ENCODE measurements around the gene RASAL1.

RASAL1 gene

DNA sequence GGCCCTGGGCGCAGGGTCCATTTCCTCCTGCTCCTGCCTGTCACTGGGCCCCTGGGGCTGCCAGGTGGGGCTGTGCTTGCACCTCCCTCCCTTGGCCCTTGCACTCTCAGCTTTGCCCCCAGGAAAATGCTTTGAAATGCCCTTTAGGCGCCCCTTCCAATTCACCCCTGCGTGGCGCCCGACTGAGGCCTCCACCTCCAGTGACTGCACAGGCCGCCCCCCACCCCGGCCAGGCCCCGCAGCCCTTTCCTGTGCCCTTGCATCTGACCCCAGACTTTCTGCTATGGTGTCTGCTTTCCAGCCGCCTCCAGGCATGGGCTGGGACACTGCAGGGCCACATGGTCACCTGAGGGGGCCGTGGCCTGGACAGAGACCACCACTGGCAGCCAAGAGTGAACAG is 32.3 kb upstream of the RASAL1 start:
- TF ChIP-seq TAF1 (IDR thresholded peaks at IDR 0.05; ENCODE audit: borderline replicate concordance, insufficient read depth, low read length): no peak
- TF ChIP-seq REST (IDR thresholded peaks at IDR 0.05; ENCODE audit: insufficient read depth in 1 of 2, low read depth in 2 of 2, low read length in 2 of 2): no peak
- TF ChIP-seq POLR2AphosphoS5 (IDR thresholded peaks at IDR 0.05; ENCODE audit: low read depth, low read length): no peak
- TF ChIP-seq SIN3A (IDR thresholded peaks at IDR 0.05; ENCODE audit: borderline replicate concordance, insufficient read depth, low read length): no peak
- TF ChIP-seq FOXP2 (optimal IDR thresholded peaks at IDR 0.05; ENCODE audit: borderline replicate concordance, extremely low read depth, extremely low read length, insufficient read depth): no peak

DNA sequence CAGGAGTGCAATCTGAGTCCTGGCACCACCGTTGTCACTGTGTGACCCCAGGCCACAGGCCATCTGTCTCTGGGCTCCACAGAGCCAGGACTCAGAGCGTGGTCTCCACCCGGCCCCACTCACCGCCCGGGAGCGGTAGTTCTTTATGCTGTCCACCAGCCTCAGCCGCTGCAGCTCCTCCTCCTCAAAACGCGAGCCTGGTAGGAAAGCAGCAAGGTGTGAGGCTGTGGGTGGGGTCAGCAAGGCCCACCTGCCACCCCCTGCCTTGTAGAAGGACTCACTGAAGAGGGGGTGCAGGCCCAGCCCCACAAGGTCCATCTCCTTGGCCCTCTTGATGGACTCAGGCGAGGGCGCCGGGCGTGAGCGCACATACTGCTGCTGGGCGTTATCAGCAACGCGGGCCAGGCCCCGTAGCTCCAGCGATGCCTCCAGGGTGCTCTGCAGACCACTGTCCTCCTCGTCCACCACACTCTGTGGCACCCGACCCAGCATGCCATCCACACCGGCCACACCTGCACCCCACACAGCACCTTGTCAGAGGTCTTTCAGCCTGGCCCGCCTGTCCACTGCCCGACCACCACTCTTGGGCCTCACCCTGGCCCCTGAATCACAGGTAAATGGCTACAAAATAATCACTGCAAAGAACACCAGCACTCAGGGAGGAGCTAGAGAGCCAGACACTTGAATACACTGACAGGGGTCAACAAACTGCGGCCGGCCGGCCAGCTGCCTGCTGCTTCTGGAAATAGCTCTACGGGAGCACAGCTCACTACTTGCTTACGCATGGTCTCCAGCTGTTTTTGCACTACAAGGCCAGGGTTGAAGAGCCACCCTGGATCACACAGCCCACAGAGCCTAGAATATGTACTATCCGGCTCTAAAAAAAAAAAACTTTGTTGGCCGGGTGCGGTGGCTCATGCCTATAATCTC is 30.2 kb upstream of the RASAL1 start:
- no peak for TF ChIP-seq SIN3A (IDR thresholded peaks at IDR 0.05; ENCODE audit: borderline replicate concordance, insufficient read depth, low read length)
- TF ChIP-seq TAF1 (IDR thresholded peaks at IDR 0.05; ENCODE audit: borderline replicate concordance, insufficient read depth, low read length): no peak
- TF ChIP-seq POLR2AphosphoS5 (IDR thresholded peaks at IDR 0.05; ENCODE audit: low read depth, low read length): no peak
- TF ChIP-seq REST (IDR thresholded peaks at IDR 0.05; ENCODE audit: insufficient read depth in 1 of 2, low read depth in 2 of 2, low read length in 2 of 2): no peak
- TF ChIP-seq FOXP2 (optimal IDR thresholded peaks at IDR 0.05; ENCODE audit: borderline replicate concordance, extremely low read depth, extremely low read length, insufficient read depth): no peak

DNA sequence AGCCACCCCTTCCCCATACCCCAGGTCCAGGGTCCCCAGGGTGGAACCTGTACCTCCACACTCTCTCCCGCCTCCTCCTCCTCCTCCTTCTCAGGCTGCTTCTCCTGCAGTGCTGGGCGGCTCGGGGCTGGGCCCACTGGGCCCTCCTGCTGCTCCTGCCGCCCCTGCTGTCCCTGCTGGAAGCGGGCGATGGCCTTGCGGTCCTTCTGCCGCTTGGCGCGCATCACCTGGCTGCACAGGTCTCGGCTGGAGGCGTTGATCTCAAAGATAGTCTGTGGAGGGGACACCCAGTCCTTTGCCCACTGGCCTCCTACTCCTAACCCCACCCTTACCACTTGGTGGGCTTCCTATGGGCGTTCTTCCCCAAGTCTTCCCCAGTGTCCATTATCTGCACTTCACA is 28.5 kb upstream of the RASAL1 start:
- no peak for TF ChIP-seq SIN3A (IDR thresholded peaks at IDR 0.05; ENCODE audit: borderline replicate concordance, insufficient read depth, low read length)
- no peak for TF ChIP-seq POLR2AphosphoS5 (IDR thresholded peaks at IDR 0.05; ENCODE audit: low read depth, low read length)
- no peak for TF ChIP-seq FOXP2 (optimal IDR thresholded peaks at IDR 0.05; ENCODE audit: borderline replicate concordance, extremely low read depth, extremely low read length, insufficient read depth)
- no peak for TF ChIP-seq REST (IDR thresholded peaks at IDR 0.05; ENCODE audit: insufficient read depth in 1 of 2, low read depth in 2 of 2, low read length in 2 of 2)
- TF ChIP-seq TAF1 (IDR thresholded peaks at IDR 0.05; ENCODE audit: borderline replicate concordance, insufficient read depth, low read length): no peak

- no peak for TF ChIP-seq FOXP2 (optimal IDR thresholded peaks at IDR 0.05; ENCODE audit: borderline replicate concordance, extremely low read depth, extremely low read length, insufficient read depth)
- no peak for TF ChIP-seq TAF1 (IDR thresholded peaks at IDR 0.05; ENCODE audit: borderline replicate concordance, insufficient read depth, low read length)
- TF ChIP-seq SIN3A (IDR thresholded peaks at IDR 0.05; ENCODE audit: borderline replicate concordance, insufficient read depth, low read length): no peak
- no peak for TF ChIP-seq POLR2AphosphoS5 (IDR thresholded peaks at IDR 0.05; ENCODE audit: low read depth, low read length)
- TF ChIP-seq REST (IDR thresholded peaks at IDR 0.05; ENCODE audit: insufficient read depth in 1 of 2, low read depth in 2 of 2, low read length in 2 of 2): no peak
Observed at GRCh38 chr12:113163030-113163360, 27.4 kb upstream of the RASAL1 start.

Measured in PFSK-1 (cell line).